ENCODE measurements around the gene UBC. TPM values are rescaled to one million over a fixed set of nuclear protein-coding genes. Genes with fewer than 3 reads are reported as not detected.

The UBC gene
- total RNA-seq, 1 experiment from 2014 or later, result 748 TPM

GRCh38 chr12:124878795-124879516 lies 35.5 kb downstream of the UBC start:
- H3F3A ChIP-seq (ENCODE audit: insufficient read depth, low read depth), result 0 out of 2 replicates have a peak, but pooled peaks cover 4% of the 10 kb centered on the region
- H3K4me1 ChIP-seq (replicated peaks; ENCODE audit: insufficient read depth), result no peaks in the 10 kb centered on the region
- H3K79me2 ChIP-seq (ENCODE audit: low read depth), result no peaks in the 10 kb centered on the region
- ChIA-PET POLR2A (ENCODE audit: unreplicated experiment) (no interaction called here), CTCF (no interaction called here)
- H3K4me2 ChIP-seq, result no peak overlapping the region
- BruUV-seq (replicated peaks), result no TSS peak
- intact Hi-C loops (cut with micrococcal nuclease; ENCODE audit: unreplicated experiment), result no loop called here
- H3K9me2 ChIP-seq (ENCODE audit: insufficient read depth), result no peaks in the 10 kb centered on the region
- no peak overlapping the region for H3K27ac ChIP-seq
- no peak overlapping the region for H3K4me3 ChIP-seq
- no peaks in the 10 kb centered on the region for H3K36me3 ChIP-seq (ENCODE audit: low read depth)
- no peak overlapping the region for H2AFZ ChIP-seq
- H3K27me3 ChIP-seq (ENCODE audit: insufficient read depth, low read depth), result no peaks in the 10 kb centered on the region
- no peaks in the 10 kb centered on the region for H4K20me1 ChIP-seq (ENCODE audit: insufficient read depth)
- H3K9me3 ChIP-seq (ENCODE audit: insufficient read depth, low read depth), result no peaks in the 10 kb centered on the region
- no peak for DNase-seq
- TF ChIP-seq EZH2 (IDR thresholded peaks at IDR 0.05; ENCODE audit: low read depth), result no peak
- no peak for TF ChIP-seq CTCF (conservative IDR thresholded peaks at IDR 0.05)

- Histone ChIP-seq H3K9me2 (ENCODE audit: insufficient read depth) (no peaks in the 10 kb centered on the region), H3K79me2 (ENCODE audit: low read depth) (no peaks in the 10 kb centered on the region), H3K4me1 (replicated peaks; ENCODE audit: insufficient read depth) (no peaks in the 10 kb centered on the region), H2AFZ (no peak overlapping the region), H4K20me1 (ENCODE audit: insufficient read depth) (no peaks in the 10 kb centered on the region), H3K4me3 (no peak overlapping the region), H3K36me3 (ENCODE audit: low read depth) (no peaks in the 10 kb centered on the region), H3K4me2 (no peak overlapping the region), H3K27ac (no peak overlapping the region), H3F3A (ENCODE audit: insufficient read depth, low read depth) (0 out of 2 replicates have a peak, but pooled peaks cover 4% of the 10 kb centered on the region), H3K9me3 (ENCODE audit: insufficient read depth, low read depth) (no peaks in the 10 kb centered on the region), H3K27me3 (ENCODE audit: insufficient read depth, low read depth) (no peaks in the 10 kb centered on the region)
- no peak for DNase-seq
- no TSS peak for BruUV-seq (replicated peaks)
- ChIA-PET POLR2A (ENCODE audit: unreplicated experiment) (no interaction called here), CTCF (no interaction called here)
- intact Hi-C loops (cut with micrococcal nuclease; ENCODE audit: unreplicated experiment), result no loop called here
- TF ChIP-seq EZH2 (IDR thresholded peaks at IDR 0.05; ENCODE audit: low read depth), result no peak
- TF ChIP-seq CTCF (conservative IDR thresholded peaks at IDR 0.05), result no peak
These were observed 37.0 kb downstream of the UBC start for GRCh38 chr12:124877423-124877822.

GRCh38 chr12:124876171-124876570 lies 38.3 kb downstream of the UBC start:
- Histone ChIP-seq H3K4me3 (no peak overlapping the region), H3F3A (ENCODE audit: insufficient read depth, low read depth) (0 out of 2 replicates have a peak, but pooled peaks cover 4% of the 10 kb centered on the region), H3K9me2 (ENCODE audit: insufficient read depth) (no peaks in the 10 kb centered on the region), H3K79me2 (ENCODE audit: low read depth) (no peaks in the 10 kb centered on the region), H3K9me3 (ENCODE audit: insufficient read depth, low read depth) (no peaks in the 10 kb centered on the region), H3K36me3 (ENCODE audit: low read depth) (no peaks in the 10 kb centered on the region), H3K27me3 (ENCODE audit: insufficient read depth, low read depth) (no peaks in the 10 kb centered on the region), H2AFZ (no peak overlapping the region), H3K4me1 (replicated peaks; ENCODE audit: insufficient read depth) (no peaks in the 10 kb centered on the region), H3K4me2 (no peak overlapping the region), H3K27ac (no peak overlapping the region), H4K20me1 (ENCODE audit: insufficient read depth) (no peaks in the 10 kb centered on the region)
- ChIA-PET POLR2A (ENCODE audit: unreplicated experiment) (no interaction called here), CTCF (no interaction called here)
- DNase-seq, result no peak
- intact Hi-C loops (cut with micrococcal nuclease; ENCODE audit: unreplicated experiment), result no loop called here
- no TSS peak for BruUV-seq (replicated peaks)
- TF ChIP-seq CTCF (conservative IDR thresholded peaks at IDR 0.05), result no peak
- TF ChIP-seq EZH2 (IDR thresholded peaks at IDR 0.05; ENCODE audit: low read depth), result no peak
